Spleen (tissue), 11 donors: Measurements from ENCODE around the gene RAPH1. TPM values are rescaled to one million over a fixed set of nuclear protein-coding genes. Genes with fewer than 3 reads are reported as not detected.

ENCODE experiments used
- DNase-seq: peaks from one replicate; pipeline ENCODE4 v3.0.0-alpha.2; 2020
- H3K27ac ChIP-seq, 8 donors: fragments of 200-600 bp; sonication (generic) in 7 of 8; 1 replicate in 4 of 8; 2 replicates in 4 of 8; pipeline versions ENCODE4 v1.5.0 to v1.8.0; 2016 to 2021; ENCODE audit warnings: inconsistent platforms in 4 of 8, mild to moderate bottlenecking in 4 of 8, moderate library complexity in 1 of 8
- H3K27me3 ChIP-seq, 7 donors: fragments of 200-600 bp; sonication (generic) in 6 of 7; replicated peaks in 1 of 7; 1 replicate in 4 of 7; 2 replicates in 3 of 7; pipeline versions ENCODE4 v1.5.0 to v1.8.0; 2016 to 2021; ENCODE audit warnings: inconsistent platforms in 3 of 7, mild to moderate bottlenecking in 1 of 7
- H3K36me3 ChIP-seq, 6 donors: fragments of 200-600 bp; sonication (generic) in 5 of 6; 1 replicate in 4 of 6; 2 replicates in 2 of 6; pipeline versions ENCODE4 v1.5.0 to v1.8.0; 2016 to 2021; ENCODE audit warnings: inconsistent platforms in 2 of 6
- H3K4me1 ChIP-seq, 6 donors: fragments of 200-600 bp; sonication (generic) in 5 of 6; 1 replicate in 3 of 6; 2 replicates in 3 of 6; pipeline versions ENCODE4 v1.5.0 to v1.8.0; 2016 to 2021; ENCODE audit warnings: inconsistent platforms in 3 of 6
- H3K4me3 ChIP-seq, 8 donors: fragments of 200-600 bp; sonication (generic) in 7 of 8; 1 replicate in 4 of 8; 2 replicates in 4 of 8; pipeline versions ENCODE4 v1.5.0 to v1.8.0; 2016 to 2021; ENCODE audit warnings: inconsistent platforms in 4 of 8, mild to moderate bottlenecking in 4 of 8, moderate library complexity in 2 of 8
- H3K9me3 ChIP-seq, 8 donors: fragments of 200-600 bp; sonication (generic) in 7 of 8; 1 replicate in 4 of 8; 2 replicates in 4 of 8; pipeline versions ENCODE4 v1.5.0 to v1.8.0; 2016 to 2021; ENCODE audit warnings: inconsistent platforms in 4 of 8
- POLR2A ChIP-seq, 3 donors: fragments of 450-650 bp; IDR thresholded peaks; one replicate each; pipeline ENCODE4 v1.5.1; 2017; ENCODE audit warnings: antibody characterized with exemption in 3 of 3, mild to moderate bottlenecking in 1 of 3
- POLR2AphosphoS5 ChIP-seq, 3 donors: sonication (generic); formaldehyde crosslinking; IDR thresholded peaks; one replicate each; pipeline ENCODE4 v1.5.1; 2017; ENCODE audit warnings: antibody characterized with exemption in 3 of 3
- WGBS, 5 donors: extraction: QIAGEN DNeasy Blood & Tissue Kit in 3 of 5; methylation state at CpG; one replicate each; pipeline versions ENCODE4 v1.1.5 to v1.1.7; 2013 to 2018; 5-methylcytosine and 5-hydroxymethylcytosine counted together
- intact Hi-C: fragments of 100-400 bp; cut with DNase I; formaldehyde crosslinking; loops from one replicate; pipeline ENCODE4 v1.15.0; 2023; ENCODE audit warnings: low total_unique reads
- polyA plus RNA-seq, 3 donors: library from polyadenylated mRNA; stranded (reverse); fragments of 200-250 nt; gene quantifications; one replicate each; pipeline ENCODE4 v1.2.1, GENCODE V29; 2013
- total RNA-seq, 7 donors: library from RNA; depleted of rRNA in 3 of 7; stranded (reverse); fragments of >200 nt in 3 of 7; fragmentation: NEBNext Ultra II Directional in 4 of 7; extraction: Animal tissue kit (Norgen Biotek cat#: 25700) in 4 of 7; gene quantifications; one replicate each; pipeline versions ENCODE4 v1.1.0 to v1.2.1, GENCODE V29; 2016 to 2021
- TF ChIP-seq, protein P1 (sequence below), 11 experiments: fragments of 200-600 bp in 7 of 11; fragments of 450-650 bp in 4 of 11; sonication (generic) in 4 of 11; IDR thresholded peaks in 8 of 11; conservative IDR thresholded peaks in 3 of 11; 1 replicate in 7 of 11; 2 replicates in 4 of 11; pipeline versions ENCODE4 v1.4.0 to v1.8.0; 2016 to 2021; ENCODE audit warnings: antibody characterized with exemption in 11 of 11, inconsistent platforms in 4 of 11, mild to moderate bottlenecking in 1 of 11
- donor health status: healthy with polysubstance abuse.
- donor health status: DM: no; HTN: no; CAD: no; lungs with moderate emphysema.
- donor health status: DM: no; HTN: no; CAD: no.
- donor health status: Bipolar disorder and iron deficiency.
- donor health status: healthy.
- donor health status: DM: no; HTN: no; CAD: no.
- donor health status: DM: yes; HTN: yes; CAD: no.

The RAPH1 gene
- total and polyA plus RNA-seq, 10 donors: 2.6 to 138 (median 70.9) TPM

DNA sequence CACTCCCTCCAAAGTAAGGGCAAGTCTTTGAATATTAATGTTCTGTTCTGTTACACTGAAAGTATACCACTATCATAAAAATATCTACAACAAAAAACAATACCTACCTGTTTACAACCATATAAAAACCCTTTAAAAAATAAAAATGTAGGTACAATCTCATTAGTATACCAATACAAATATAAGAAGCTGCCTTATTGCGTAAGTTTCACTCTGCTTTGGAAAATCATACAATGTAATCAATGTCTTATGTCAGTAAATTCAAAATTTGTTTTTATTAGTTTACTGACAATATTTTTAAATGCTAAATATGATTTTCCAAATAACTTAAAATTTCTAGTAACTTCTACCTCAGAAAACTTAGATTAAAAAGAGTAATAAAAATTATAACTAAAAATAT is 72.8 kb downstream of the RAPH1 start:
- Histone ChIP-seq H3K36me3 (peaks cover 0 to 35% (median 2%) of the 10 kb centered on the region in 6 donors), H3K4me1 (peaks cover 0 to 3% (median 0%) of the 10 kb centered on the region in 6 donors), H3K9me3 (no peaks in the 10 kb centered on the region), H3K27ac (no peak overlapping the region), H3K4me3 (no peak overlapping the region), H3K27me3 (no peaks in the 10 kb centered on the region)
- WGBS, 5 donors: 93 to 100% (median 98%) methylated on average over 1 of the region's 1 CpG
- TF ChIP-seq, protein P1, sequence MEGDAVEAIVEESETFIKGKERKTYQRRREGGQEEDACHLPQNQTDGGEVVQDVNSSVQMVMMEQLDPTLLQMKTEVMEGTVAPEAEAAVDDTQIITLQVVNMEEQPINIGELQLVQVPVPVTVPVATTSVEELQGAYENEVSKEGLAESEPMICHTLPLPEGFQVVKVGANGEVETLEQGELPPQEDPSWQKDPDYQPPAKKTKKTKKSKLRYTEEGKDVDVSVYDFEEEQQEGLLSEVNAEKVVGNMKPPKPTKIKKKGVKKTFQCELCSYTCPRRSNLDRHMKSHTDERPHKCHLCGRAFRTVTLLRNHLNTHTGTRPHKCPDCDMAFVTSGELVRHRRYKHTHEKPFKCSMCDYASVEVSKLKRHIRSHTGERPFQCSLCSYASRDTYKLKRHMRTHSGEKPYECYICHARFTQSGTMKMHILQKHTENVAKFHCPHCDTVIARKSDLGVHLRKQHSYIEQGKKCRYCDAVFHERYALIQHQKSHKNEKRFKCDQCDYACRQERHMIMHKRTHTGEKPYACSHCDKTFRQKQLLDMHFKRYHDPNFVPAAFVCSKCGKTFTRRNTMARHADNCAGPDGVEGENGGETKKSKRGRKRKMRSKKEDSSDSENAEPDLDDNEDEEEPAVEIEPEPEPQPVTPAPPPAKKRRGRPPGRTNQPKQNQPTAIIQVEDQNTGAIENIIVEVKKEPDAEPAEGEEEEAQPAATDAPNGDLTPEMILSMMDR (IDR thresholded peaks at IDR 0.05 in 8 of 11, conservative IDR thresholded peaks at IDR 0.05 in 3 of 11): no peak
- no peak for TF ChIP-seq POLR2A (IDR thresholded peaks at IDR 0.05)
- intact Hi-C loops: no loop called here
- DNase-seq: no peak

DNA sequence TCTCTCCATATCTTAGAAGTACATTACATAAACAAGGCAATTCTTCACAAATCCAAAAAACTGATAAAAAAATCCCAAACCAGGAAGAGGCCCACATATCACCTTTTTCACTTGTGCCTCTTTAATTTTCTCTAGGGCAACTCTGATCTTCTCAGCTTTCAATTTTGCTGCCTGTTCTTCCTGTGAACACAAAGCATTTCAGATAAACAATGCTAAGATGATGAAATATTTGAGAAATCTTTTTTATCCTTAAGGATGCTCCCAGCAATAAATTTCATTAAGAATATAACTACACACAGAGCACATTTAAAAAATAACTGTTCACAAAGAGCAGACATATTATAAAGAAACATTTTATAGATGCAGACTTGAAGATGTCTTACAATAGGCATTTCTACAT is 73.4 kb downstream of the RAPH1 start:
- no peaks in the 10 kb centered on the region for H3K9me3 ChIP-seq
- H3K27ac ChIP-seq: no peak overlapping the region
- H3K36me3 ChIP-seq: peaks cover 0 to 40% (median 4%) of the 10 kb centered on the region in 6 donors
- H3K4me3 ChIP-seq: no peak overlapping the region
- H3K4me1 ChIP-seq: peaks cover 0 to 3% (median 0%) of the 10 kb centered on the region in 6 donors
- no peaks in the 10 kb centered on the region for H3K27me3 ChIP-seq
- no peak for DNase-seq
- intact Hi-C loops: no loop called here
- TF ChIP-seq, protein P1 (IDR thresholded peaks at IDR 0.05 in 8 of 11, conservative IDR thresholded peaks at IDR 0.05 in 3 of 11): no peak
- no peak for TF ChIP-seq POLR2AphosphoS5 (IDR thresholded peaks at IDR 0.05)
- no peak for TF ChIP-seq POLR2A (IDR thresholded peaks at IDR 0.05)

DNA sequence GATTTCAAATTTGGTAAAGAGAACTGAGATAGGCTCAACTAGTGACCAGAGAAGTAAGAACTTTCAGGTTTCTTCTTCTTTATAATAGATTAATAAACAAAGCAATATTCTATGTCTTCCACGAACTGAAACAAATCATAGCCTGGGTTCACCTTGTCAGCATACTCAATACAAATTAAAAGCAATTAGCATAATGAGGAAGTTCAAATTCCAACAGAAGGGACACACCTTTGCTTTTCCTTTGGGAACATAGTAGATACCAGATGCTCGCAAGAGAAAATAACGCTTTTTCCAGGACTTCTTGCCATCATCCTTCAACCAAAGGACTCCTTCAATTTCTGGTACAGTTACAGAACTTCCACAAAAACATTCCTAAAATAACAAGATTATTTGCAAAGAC is 79.9 kb downstream of the RAPH1 start:
- H3K4me1 ChIP-seq: peaks cover 0 to 21% (median 8%) of the 10 kb centered on the region in 6 donors
- no peak for DNase-seq
- no peaks in the 10 kb centered on the region for H3K9me3 ChIP-seq
- H3K27ac ChIP-seq: no peak overlapping the region
- intact Hi-C loops: loop anchor here (10.0 kb wide), 2 partner anchors 230 to 880 kb away; no protein-coding TSS in a partner anchor
- H3K27me3 ChIP-seq: no peaks in the 10 kb centered on the region
- peaks cover 0 to 70% (median 4%) of the 10 kb centered on the region in 6 donors for H3K36me3 ChIP-seq
- 82 to 95% (median 87%) methylated on average over 3 of the region's 3 CpGs for WGBS, 5 donors
- TF ChIP-seq, protein P1 (IDR thresholded peaks at IDR 0.05 in 8 of 11, conservative IDR thresholded peaks at IDR 0.05 in 3 of 11): peak in 1 of 11 experiments; percentile 9
- TF ChIP-seq POLR2A (IDR thresholded peaks at IDR 0.05): no peak
- H3K4me3 ChIP-seq: no peak overlapping the region

DNA sequence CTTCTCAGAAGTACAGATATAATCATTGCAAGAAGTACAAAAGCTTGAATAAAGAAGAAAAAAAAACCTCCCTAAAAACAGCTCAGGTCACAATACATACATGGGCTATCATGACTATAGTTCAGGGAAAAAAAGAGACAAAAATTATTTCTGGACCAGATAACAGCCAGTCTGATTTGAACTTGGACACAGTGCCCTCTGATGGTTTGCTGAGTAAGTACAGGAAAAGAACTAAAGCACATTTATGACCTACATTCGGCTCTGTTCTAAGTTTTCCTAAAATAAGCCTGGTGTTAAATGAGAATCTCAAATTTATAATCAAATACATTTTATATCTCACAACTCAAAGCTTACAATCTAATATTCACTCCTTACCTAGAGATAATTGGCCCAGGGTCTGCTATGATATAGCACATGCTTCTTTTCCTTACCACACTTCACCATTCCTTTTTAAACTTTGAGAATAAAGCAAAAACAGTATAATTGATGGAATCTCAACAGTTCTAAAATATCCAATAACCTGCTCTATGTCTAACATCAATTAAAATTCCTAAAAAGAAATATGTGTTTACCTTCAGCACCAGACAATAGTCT is 81.1 kb downstream of the RAPH1 start:
- WGBS, 5 donors: 7 to 32% (median 16%) methylated on average over 1 of the region's 1 CpG
- intact Hi-C loops: loop anchor here (10.0 kb wide), 2 partner anchors 229 to 879 kb away; no protein-coding TSS in a partner anchor
- H3K4me3 ChIP-seq: no peak overlapping the region
- H3K27ac ChIP-seq: no peak overlapping the region
- no peaks in the 10 kb centered on the region for H3K27me3 ChIP-seq
- peaks cover 0 to 21% (median 8%) of the 10 kb centered on the region in 6 donors for H3K4me1 ChIP-seq
- no peak for TF ChIP-seq POLR2A (IDR thresholded peaks at IDR 0.05)
- TF ChIP-seq, protein P1 (IDR thresholded peaks at IDR 0.05 in 8 of 11, conservative IDR thresholded peaks at IDR 0.05 in 3 of 11): peak; percentile 16 to 75 (median 64)
- no peak for DNase-seq
- no peaks in the 10 kb centered on the region for H3K9me3 ChIP-seq
- H3K36me3 ChIP-seq: peaks cover 0 to 67% (median 4%) of the 10 kb centered on the region in 6 donors
